GM12878 (cell line): ENCODE data around the gene ODAD4.

Experiments
- CTCF ChIP-seq, 3 experiments: IDR thresholded peaks in 2 of 3; conservative IDR thresholded peaks in 1 of 3; 2 replicates each; pipeline ENCODE4 v1.5.1; 2011; ENCODE audit warnings: low read depth in 3 of 3, low read length in 3 of 3, mild to moderate bottlenecking in 3 of 3, control low read depth in 2 of 3, moderate library complexity in 2 of 3, inconsistent platforms in 1 of 3, mixed read lengths in 1 of 3; ENCODE audit not compliant: control insufficient read depth in 2 of 3, insufficient read depth in 1 of 3; ENCODE audit errors: extremely low read depth in 1 of 3
- EGR1 ChIP-seq, 2 experiments: IDR thresholded peaks; 1 replicate in 1 of 2; 2 replicates in 1 of 2; pipeline ENCODE4 v1.6.1; 2011 to 2012; ENCODE audit warnings: low read depth in 2 of 2, low read length in 2 of 2, borderline replicate concordance in 1 of 2, mild to moderate bottlenecking in 1 of 2, moderate library complexity in 1 of 2
- EZH2 ChIP-seq: IDR thresholded peaks from 2 replicates; pipeline ENCODE4 v1.6.1; 2012; ENCODE audit warnings: low read depth, mild to moderate bottlenecking, control low read depth, inconsistent platforms, low read length, borderline replicate concordance; ENCODE audit not compliant: control insufficient read depth
- KDM1A ChIP-seq: fragments of 200-600 bp; sonication (generic); IDR thresholded peaks from 2 replicates; pipeline ENCODE4 v1.6.1; 2016; ENCODE audit warnings: borderline replicate concordance
- POLR2AphosphoS2 ChIP-seq: IDR thresholded peaks from 2 replicates; pipeline ENCODE4 v1.6.1; 2011; ENCODE audit warnings: low read depth, mild to moderate bottlenecking, low read length, improper control_type of control experiment, moderate library complexity
- RCOR1 ChIP-seq: conservative IDR thresholded peaks from 2 replicates; pipeline ENCODE4 v1.6.1; 2012; ENCODE audit warnings: low read depth, low read length, improper control_type of control experiment
- RELA ChIP-seq: fragments of 450-650 bp; IDR thresholded peaks from 2 replicates; pipeline ENCODE4 v1.8.0; 2014; ENCODE audit warnings: borderline replicate concordance; ENCODE audit not compliant: partially characterized antibody
- SPI1 ChIP-seq: IDR thresholded peaks from 2 replicates; pipeline ENCODE4 v1.6.1; 2011; ENCODE audit warnings: low read depth, mild to moderate bottlenecking, low read length, moderate library complexity, borderline replicate concordance; ENCODE audit not compliant: insufficient read depth
- USF1 ChIP-seq: IDR thresholded peaks from 2 replicates; pipeline ENCODE4 v1.6.1; 2011; ENCODE audit warnings: borderline replicate concordance, low read depth, mild to moderate bottlenecking, moderate library complexity, mixed read lengths, low read length; ENCODE audit not compliant: insufficient read depth; ENCODE audit errors: extremely low read length

GRCh38 chr17:41948762-41949460 lies 18.5 kb downstream of the ODAD4 start:
- TF ChIP-seq RCOR1 (no peak), USF1 (no peak), RELA (no peak), CTCF (IDR thresholded peaks at IDR 0.05 in 2 of 3, conservative IDR thresholded peaks at IDR 0.05 in 1 of 3; ENCODE audit: control insufficient read depth in 2 of 3, extremely low read depth in 1 of 3, insufficient read depth in 1 of 3, low read depth in 3 of 3, low read length in 3 of 3) (no peak), KDM1A (no peak), POLR2AphosphoS2 (no peak), EGR1 (IDR thresholded peaks at IDR 0.05; ENCODE audit: borderline replicate concordance in 1 of 2, low read depth in 2 of 2, low read length in 2 of 2) (no peak), EZH2 (no peak), SPI1 (no peak)
